ENCODE data around the gene LYPD6B. TPM values are rescaled to one million over a fixed set of nuclear protein-coding genes. Genes with fewer than 3 reads are reported as not detected.

LYPD6B gene
- polyA plus RNA-seq, 3 donors, result not detected

DNA sequence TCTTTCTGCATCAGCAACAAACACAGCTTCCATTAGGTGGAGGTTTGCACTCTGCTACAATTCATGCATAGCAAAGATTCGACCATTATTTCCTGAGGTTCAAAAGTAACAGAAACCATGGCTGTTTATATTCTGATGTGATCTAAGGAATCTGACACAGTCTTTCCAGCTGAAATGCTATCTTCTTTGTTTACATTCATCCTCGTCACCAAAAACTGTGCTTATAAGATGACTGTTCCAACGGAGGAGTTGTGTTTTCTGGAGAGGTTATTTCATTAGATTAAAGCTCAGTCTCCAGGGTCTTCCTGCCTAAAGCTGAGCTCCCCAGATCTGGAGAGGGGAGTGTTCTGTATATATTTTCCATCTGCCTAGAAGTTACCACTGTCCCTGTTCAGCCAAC lies 45.1 kb upstream of the LYPD6B start:
- TF ChIP-seq, protein P1, sequence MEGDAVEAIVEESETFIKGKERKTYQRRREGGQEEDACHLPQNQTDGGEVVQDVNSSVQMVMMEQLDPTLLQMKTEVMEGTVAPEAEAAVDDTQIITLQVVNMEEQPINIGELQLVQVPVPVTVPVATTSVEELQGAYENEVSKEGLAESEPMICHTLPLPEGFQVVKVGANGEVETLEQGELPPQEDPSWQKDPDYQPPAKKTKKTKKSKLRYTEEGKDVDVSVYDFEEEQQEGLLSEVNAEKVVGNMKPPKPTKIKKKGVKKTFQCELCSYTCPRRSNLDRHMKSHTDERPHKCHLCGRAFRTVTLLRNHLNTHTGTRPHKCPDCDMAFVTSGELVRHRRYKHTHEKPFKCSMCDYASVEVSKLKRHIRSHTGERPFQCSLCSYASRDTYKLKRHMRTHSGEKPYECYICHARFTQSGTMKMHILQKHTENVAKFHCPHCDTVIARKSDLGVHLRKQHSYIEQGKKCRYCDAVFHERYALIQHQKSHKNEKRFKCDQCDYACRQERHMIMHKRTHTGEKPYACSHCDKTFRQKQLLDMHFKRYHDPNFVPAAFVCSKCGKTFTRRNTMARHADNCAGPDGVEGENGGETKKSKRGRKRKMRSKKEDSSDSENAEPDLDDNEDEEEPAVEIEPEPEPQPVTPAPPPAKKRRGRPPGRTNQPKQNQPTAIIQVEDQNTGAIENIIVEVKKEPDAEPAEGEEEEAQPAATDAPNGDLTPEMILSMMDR (IDR thresholded peaks at IDR 0.05), result no peak
- no peak overlapping the region for H3K27ac Mint-ChIP-seq
- intact Hi-C loops (cut with micrococcal nuclease), result loop anchor here in 1 of 2 donors (10.0 kb wide), 1 partner anchor 1059 kb away; no protein-coding TSS in a partner anchor
- WGBS (ENCODE audit: insufficient coverage), result no CpG with 5 or more reads among the region's 3 CpGs
- Histone ChIP-seq H3K9me3 (replicated peaks in 1 of 2; ENCODE audit: control insufficient read depth in 1 of 2, insufficient read depth in 1 of 2, low read length in 2 of 2) (no peaks in the 10 kb centered on the region), H3K79me2 (ENCODE audit: insufficient read depth, low read length) (no peaks in the 10 kb centered on the region), H4K20me1 (ENCODE audit: insufficient read depth, low read length) (no peaks in the 10 kb centered on the region), H3K27ac (ENCODE audit: low read depth in 1 of 2, low read length in 2 of 2) (no peak overlapping the region), H2AFZ (ENCODE audit: insufficient read depth, low read depth, low read length, poor library complexity, severe bottlenecking) (no peak overlapping the region), H3K4me3 (replicated peaks in 1 of 3; ENCODE audit: low read depth in 2 of 3, low read length in 3 of 3) (no peak overlapping the region), H3K36me3 (replicated peaks in 1 of 2; ENCODE audit: control insufficient read depth in 1 of 2, insufficient read depth in 2 of 2, low read length in 2 of 2) (no peaks in the 10 kb centered on the region), H3K4me2 (replicated peaks; ENCODE audit: extremely low read depth, low read length, poor library complexity, severe bottlenecking) (no peak overlapping the region), H3K4me1 (ENCODE audit: control insufficient read depth in 1 of 2, insufficient read depth in 2 of 2, low read length in 2 of 2) (no peaks in the 10 kb centered on the region), H3K27me3 (ENCODE audit: control insufficient read depth in 2 of 2, insufficient read depth in 2 of 2, low read length in 2 of 2) (no peaks in the 10 kb centered on the region), H3K9ac (ENCODE audit: insufficient read depth, low read length, poor library complexity, severe bottlenecking) (no peak overlapping the region)
- peaks cover 0 to 10% (median 5%) of the 10 kb centered on the region in 3 donors for H3K27me3 Mint-ChIP-seq (ENCODE audit: low read depth in 3 of 3)
- H3K4me1 Mint-ChIP-seq, result peaks cover 6% of the 10 kb centered on the region
- no peaks in the 10 kb centered on the region for H3K9me3 Mint-ChIP-seq
- no peaks in the 10 kb centered on the region for H3K36me3 Mint-ChIP-seq
- no peak for DNase-seq
- no peak overlapping the region for H3K4me3 Mint-ChIP-seq

DNA sequence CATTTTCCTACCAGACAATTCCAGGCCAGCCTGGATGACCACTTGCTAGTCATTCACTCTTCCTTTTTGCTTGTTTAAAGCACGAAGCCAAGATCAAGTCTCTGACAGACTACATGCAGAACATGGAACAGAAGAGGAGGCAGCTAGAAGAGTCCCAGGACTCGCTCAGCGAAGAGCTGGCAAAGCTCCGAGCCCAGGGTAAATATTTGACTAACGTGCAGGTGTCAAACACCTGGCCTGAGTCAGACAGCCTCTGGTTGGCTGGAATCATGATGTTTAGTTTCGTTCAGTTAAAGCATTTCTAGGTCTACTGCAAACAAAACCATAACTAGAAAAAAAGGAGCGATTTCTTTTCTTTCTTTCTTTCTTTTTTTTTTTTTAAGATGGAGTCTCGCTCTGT lies 44.2 kb upstream of the LYPD6B start:
- H4K20me1 ChIP-seq (ENCODE audit: insufficient read depth, low read length), result no peaks in the 10 kb centered on the region
- no peaks in the 10 kb centered on the region for H3K27me3 ChIP-seq (ENCODE audit: control insufficient read depth in 2 of 2, insufficient read depth in 2 of 2, low read length in 2 of 2)
- Mint-ChIP-seq H3K36me3 (no peaks in the 10 kb centered on the region), H3K27me3 (ENCODE audit: low read depth in 3 of 3) (peaks cover 0 to 12% (median 5%) of the 10 kb centered on the region in 3 donors), H3K9me3 (no peaks in the 10 kb centered on the region), H3K27ac (no peak overlapping the region), H3K4me3 (no peak overlapping the region), H3K4me1 (peaks cover 6% of the 10 kb centered on the region)
- intact Hi-C loops (cut with micrococcal nuclease), result loop anchor here in 1 of 2 donors (10.0 kb wide), 1 partner anchor 1060 kb away; no protein-coding TSS in a partner anchor
- H3K4me1 ChIP-seq (ENCODE audit: control insufficient read depth in 1 of 2, insufficient read depth in 2 of 2, low read length in 2 of 2), result no peaks in the 10 kb centered on the region
- H3K4me2 ChIP-seq (replicated peaks; ENCODE audit: extremely low read depth, low read length, poor library complexity, severe bottlenecking), result no peak overlapping the region
- H3K9me3 ChIP-seq (replicated peaks in 1 of 2; ENCODE audit: control insufficient read depth in 1 of 2, insufficient read depth in 1 of 2, low read length in 2 of 2), result no peaks in the 10 kb centered on the region
- H3K79me2 ChIP-seq (ENCODE audit: insufficient read depth, low read length), result no peaks in the 10 kb centered on the region
- no peak overlapping the region for H2AFZ ChIP-seq (ENCODE audit: insufficient read depth, low read depth, low read length, poor library complexity, severe bottlenecking)
- no peak for DNase-seq
- H3K36me3 ChIP-seq (replicated peaks in 1 of 2; ENCODE audit: control insufficient read depth in 1 of 2, insufficient read depth in 2 of 2, low read length in 2 of 2), result no peaks in the 10 kb centered on the region
- no peak overlapping the region for H3K9ac ChIP-seq (ENCODE audit: insufficient read depth, low read length, poor library complexity, severe bottlenecking)
- H3K4me3 ChIP-seq (replicated peaks in 1 of 3; ENCODE audit: low read depth in 2 of 3, low read length in 3 of 3), result no peak overlapping the region
- TF ChIP-seq, protein P1 (IDR thresholded peaks at IDR 0.05), result no peak
- 95% methylated on average over 3 of the region's 8 CpGs for WGBS (ENCODE audit: insufficient coverage)
- no peak overlapping the region for H3K27ac ChIP-seq (ENCODE audit: low read depth in 1 of 2, low read length in 2 of 2)
